Heart right ventricle (tissue), 16 donors: ENCODE data around the gene ALG12. TPM values are rescaled to one million over a fixed set of nuclear protein-coding genes. Genes with fewer than 3 reads are reported as not detected.
A peak's percentile ranks its signal among the peaks of the same experiment; 100 is the strongest.

Experiments used
- ATAC-seq, 8 donors: fragments of 200-7000 bp; cut with Tn5 transposase; one replicate each; pipeline ENCODE4 v1.9.1; 2020; ENCODE audit warnings: mild to moderate bottlenecking in 8 of 8, moderate library complexity in 8 of 8, moderate number of reproducible peaks in 1 of 8
- DNase-seq, 2 donors: peaks; one replicate each; pipeline ENCODE4 v3.0.0-alpha.2; 2020
- H3K27ac ChIP-seq, 10 donors: fragments of 200-600 bp; sonication (generic) in 2 of 10; one replicate each; pipeline versions ENCODE4 v1.5.0 to v1.8.0; 2020 to 2022; ENCODE audit warnings: mild to moderate bottlenecking in 3 of 10
- H3K27me3 ChIP-seq, 7 donors: fragments of 200-600 bp; one replicate each; pipeline ENCODE4 v1.8.0; 2021 to 2022; ENCODE audit warnings: mild to moderate bottlenecking in 2 of 7
- H3K36me3 ChIP-seq, 9 donors: fragments of 200-600 bp; sonication (generic) in 1 of 9; one replicate each; pipeline versions ENCODE4 v1.5.0 to v1.8.0; 2020 to 2022; ENCODE audit warnings: mild to moderate bottlenecking in 2 of 9
- H3K4me1 ChIP-seq, 9 donors: fragments of 200-600 bp; sonication (generic) in 1 of 9; one replicate each; pipeline versions ENCODE4 v1.5.0 to v1.8.0; 2020 to 2022; ENCODE audit warnings: mild to moderate bottlenecking in 4 of 9
- H3K4me3 ChIP-seq, 10 donors: fragments of 200-600 bp; sonication (generic) in 2 of 10; one replicate each; pipeline versions ENCODE4 v1.5.0 to v1.8.0; 2020 to 2022; ENCODE audit warnings: mild to moderate bottlenecking in 7 of 10, moderate library complexity in 2 of 10
- H3K9me3 ChIP-seq, 11 donors: fragments of 200-600 bp in 10 of 11; sonication (generic) in 2 of 11; one replicate each; pipeline versions ENCODE4 v1.5.0 to v1.8.0; 2013 to 2022; ENCODE audit warnings: mild to moderate bottlenecking in 2 of 11, control low read depth in 1 of 11, moderate library complexity in 1 of 11
- CTCF ChIP-seq, 9 donors: fragments of 200-600 bp; sonication (generic) in 2 of 9; IDR thresholded peaks; one replicate each; pipeline versions ENCODE4 v1.5.0 to v1.8.0; 2021 to 2022; ENCODE audit warnings: antibody characterized with exemption in 9 of 9, mild to moderate bottlenecking in 5 of 9, moderate library complexity in 1 of 9
- WGBS, 2 donors: extraction: QIAGEN DNeasy Blood & Tissue Kit; methylation state at CpG; one replicate each; pipeline ENCODE4 v1.1.7; 2013; ENCODE audit warnings: inconsistent platforms in 1 of 2; 5-methylcytosine and 5-hydroxymethylcytosine counted together
- intact Hi-C, 10 donors: fragments of 100-400 bp; cut with DNase I; formaldehyde crosslinking; loops; one replicate each; pipeline versions ENCODE4 v1.11.1 to v1.14.2; 2022
- polyA plus RNA-seq, 2 donors: library from polyadenylated mRNA; stranded (reverse); fragments of 200-250 nt; gene quantifications; one replicate each; pipeline ENCODE4 v1.2.3, GENCODE V29; 2013
- total RNA-seq, 10 donors: library from RNA; stranded (reverse); fragmentation: NEBNext Ultra II Directional in 3 of 10; extraction: Animal tissue kit (Norgen Biotek cat#: 25700) in 3 of 10; gene quantifications; one replicate each; pipeline versions ENCODE4 v1.2.1 to v1.2.4, GENCODE V29; 2021 to 2023
- donor health status: Arrhythmogenic right ventricular cardiomyopathy.
- donor health status: ischemic (EF 13 %, LVEDD 7.1; RV severe dilation, severe dysfunction).
- donor health status: healthy with polysubstance abuse.
- donor health status: DM: no; HTN: yes; CAD: no.
- donor health status: DM: no; HTN: no; CAD: no.
- donor health status: ischemic (EF 25% LVEDD 6.9; RV normal size, moderate dysfunction).
- donor health status: ischemic (EF 25% LVEDD 5.7; RV mildly dilated, moderate dysfunction).
- donor health status: healthy.
- donor health status: DM: yes; HTN: yes; CAD: no.
- donor health status: Ischemic cardiomyopathy.
- donor health status: ischemic (EF 35%, LVEDD 5.7; RV mildly dilated, moderate dysfunction).
- donor health status: nonischemic (EF 11% LVEDD 7.7; RV severe dilation, severe dysfunction).
- donor health status: DM: yes; HTN: yes; CAD: no.
- donor health status: PGD.
- donor health status: ischemic (EF 29% LVEDD 5.4; RV normal size, mild dysfunction).
- donor health status: nonischemic (EF 23%, LVEDD 6.1; RV moderate dilation, normal function).

Gene ALG12
- total and polyA plus RNA-seq, 12 donors = 9.6 to 19.8 (median 14.1) TPM

DNA sequence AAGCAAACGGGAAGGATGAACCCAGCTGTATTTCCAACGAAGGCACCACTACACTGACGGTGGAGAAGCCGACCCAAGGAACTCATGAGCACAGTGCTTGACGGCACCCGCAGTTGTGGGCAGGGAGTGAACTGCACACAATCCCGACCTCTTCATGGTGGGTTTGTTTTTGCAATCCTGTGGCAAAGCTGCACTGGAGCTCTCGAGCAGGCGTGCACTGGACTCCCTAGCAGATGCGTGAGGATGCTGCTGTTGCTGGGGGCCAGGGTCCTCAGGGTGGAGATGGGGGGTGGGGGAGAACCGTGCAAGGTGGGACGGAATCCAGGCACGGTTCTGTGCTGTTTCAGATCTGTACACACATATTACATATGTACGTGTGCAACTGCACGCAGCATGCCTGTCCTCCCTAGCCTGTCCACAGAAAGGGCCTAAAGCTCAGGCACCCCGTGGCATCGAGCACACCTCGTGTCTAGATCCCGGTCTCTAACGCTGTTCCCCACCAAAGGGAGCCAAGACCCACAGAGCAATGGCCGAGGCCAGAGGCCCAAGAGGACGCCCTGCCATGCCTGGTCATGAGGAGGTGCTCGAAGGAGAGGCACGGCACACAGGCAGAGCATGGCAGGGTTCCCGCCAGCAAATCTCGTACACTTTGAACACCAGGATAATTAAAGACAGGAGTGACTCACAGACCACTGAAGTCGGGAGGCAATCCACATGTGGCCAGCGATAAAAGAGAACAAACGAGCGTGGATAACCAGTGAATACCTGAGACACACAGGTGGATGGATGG is 17.6 kb downstream of the ALG12 start:
- Histone ChIP-seq H3K27me3 (no peaks in the 10 kb centered on the region), H3K4me1 (peaks cover 0 to 8% (median 0%) of the 10 kb centered on the region in 9 donors), H3K27ac (no peak overlapping the region), H3K9me3 (peaks cover 0 to 3% (median 0%) of the 10 kb centered on the region in 11 donors), H3K36me3 (peaks cover 0 to 76% (median 21%) of the 10 kb centered on the region in 9 donors), H3K4me3 (no peak overlapping the region)
- DNase-seq = no peak
- peak in 1 of 8 donors; percentile 15 for ATAC-seq
- no peak for TF ChIP-seq CTCF (IDR thresholded peaks at IDR 0.05)
- WGBS, 2 donors = 91 to 92% methylated on average over 30 of the region's 30 CpGs
- intact Hi-C loops = no loop called here

GRCh38 chr22:49899530-49899929 is 18.7 kb downstream of the ALG12 start:
- TF ChIP-seq CTCF (IDR thresholded peaks at IDR 0.05) = no peak
- Histone ChIP-seq H3K36me3 (peaks cover 0 to 73% (median 21%) of the 10 kb centered on the region in 9 donors), H3K4me1 (peaks cover 0 to 8% (median 0%) of the 10 kb centered on the region in 9 donors), H3K4me3 (no peak overlapping the region), H3K27me3 (no peaks in the 10 kb centered on the region), H3K27ac (no peak overlapping the region), H3K9me3 (peaks cover 0 to 8% (median 0%) of the 10 kb centered on the region in 11 donors)
- ATAC-seq (no peak), DNase-seq (no peak)
- intact Hi-C loops = no loop called here
- WGBS, 2 donors = 92 to 95% methylated on average over 6 of the region's 6 CpGs

DNA sequence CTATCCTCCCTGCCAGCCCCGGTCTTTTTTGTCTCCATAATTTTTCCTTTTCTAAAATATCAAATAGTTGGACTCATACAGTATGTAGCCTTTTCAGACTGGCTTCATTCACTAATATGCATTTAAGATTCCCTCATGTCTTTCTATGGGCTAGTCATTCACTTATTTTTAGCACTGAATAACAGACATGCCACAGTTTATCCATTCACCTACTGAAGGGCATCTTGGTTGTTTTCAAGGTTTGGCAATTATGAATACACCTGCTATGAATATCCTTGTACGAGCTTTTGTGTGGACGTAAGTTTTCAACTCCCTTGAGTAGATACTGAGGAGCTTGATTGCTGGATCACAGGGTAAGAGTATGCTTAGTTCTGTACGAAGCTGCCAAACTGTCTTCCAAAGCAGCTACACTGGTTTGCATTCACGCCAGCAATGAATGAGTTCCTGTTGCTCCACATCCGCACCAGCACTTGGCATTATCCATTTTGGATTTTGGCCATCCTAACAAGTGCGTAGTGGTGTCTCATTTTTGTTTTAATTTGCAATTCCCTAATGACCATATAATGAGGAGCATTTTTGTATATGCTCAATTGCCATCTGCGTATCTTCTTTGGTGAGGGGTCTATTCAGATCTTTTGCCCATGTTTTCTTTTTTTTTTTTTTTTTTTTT is 21.1 kb downstream of the ALG12 start:
- peaks cover 0 to 10% (median 0%) of the 10 kb centered on the region in 9 donors for H3K4me1 ChIP-seq
- DNase-seq (no peak), ATAC-seq (peak in 4 of 8 donors; percentile 22 to 48 (median 28))
- no peaks in the 10 kb centered on the region for H3K27me3 ChIP-seq
- 76 to 83% methylated on average over 8 of the region's 8 CpGs for WGBS, 2 donors
- H3K9me3 ChIP-seq = peaks cover 0 to 16% (median 0%) of the 10 kb centered on the region in 11 donors
- no peak for TF ChIP-seq CTCF (IDR thresholded peaks at IDR 0.05)
- H3K27ac ChIP-seq = no peak overlapping the region
- intact Hi-C loops = no loop called here
- peaks cover 0 to 54% (median 7%) of the 10 kb centered on the region in 9 donors for H3K36me3 ChIP-seq
- H3K4me3 ChIP-seq = no peak overlapping the region

DNA sequence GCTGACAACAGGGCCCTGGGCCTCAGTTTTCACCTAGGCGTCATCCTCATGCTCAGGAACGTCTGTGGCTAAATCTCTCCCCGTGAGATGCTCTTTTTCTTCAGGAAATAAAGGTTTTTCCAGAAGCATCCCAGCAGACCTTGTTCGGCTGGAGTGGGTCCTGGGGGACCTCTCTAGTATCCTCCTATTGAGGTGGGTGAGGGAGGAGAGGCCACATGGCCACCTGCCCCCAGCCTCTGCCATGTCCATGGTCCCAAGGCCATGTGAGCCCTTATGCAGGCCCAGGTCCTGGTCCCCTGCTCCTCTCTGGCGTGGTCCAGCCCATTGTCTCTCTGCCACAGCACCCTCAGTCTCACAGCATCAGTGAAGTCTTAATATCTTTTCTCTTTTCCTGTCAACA is 22.0 kb downstream of the ALG12 start:
- Histone ChIP-seq H3K36me3 (peaks cover 0 to 47% (median 7%) of the 10 kb centered on the region in 9 donors), H3K27ac (no peak overlapping the region), H3K4me3 (no peak overlapping the region), H3K4me1 (peaks cover 0 to 12% (median 0%) of the 10 kb centered on the region in 9 donors), H3K27me3 (no peaks in the 10 kb centered on the region), H3K9me3 (peaks cover 0 to 16% (median 0%) of the 10 kb centered on the region in 11 donors)
- DNase-seq = no peak
- no peak for TF ChIP-seq CTCF (IDR thresholded peaks at IDR 0.05)
- 89% methylated on average over 5 of the region's 5 CpGs for WGBS, 2 donors
- intact Hi-C loops = no loop called here
- ATAC-seq = no peak
